WTC11 (cell line): ENCODE measurements around the gene WDR91. TPM values are rescaled to one million over a fixed set of nuclear protein-coding genes. Genes with fewer than 3 reads are reported as not detected.

Experiments
- ATAC-seq: fragments of 200-7000 bp; cut with Tn5 transposase; 2 replicates; pipeline ENCODE4 v1.10.0; 2021; ENCODE audit warnings: mild to moderate bottlenecking, moderate library complexity
- CTCF ChIA-PET: fragments of 300-600 bp; sonication (Branson Sonifier 250); formaldehyde crosslinking; loops from one replicate; lab custom pipeline; 2021; ENCODE audit warnings: antibody characterized with exemption; lab: Charles Lee
- POLR2A ChIA-PET: fragments of 350-600 bp; sonication (Branson Sonifier 250); formaldehyde crosslinking; loops from one replicate; lab custom pipeline; 2021; ENCODE audit warnings: antibody characterized with exemption; lab: Charles Lee
- DNase-seq: peaks from one replicate; pipeline ENCODE4 v3.0.0; 2021; ENCODE audit warnings: low spot score
- H3K27ac Mint-ChIP-seq: 2 replicates; pipeline ENCODE4 v1.8.0; 2021; ENCODE audit warnings: mixed read lengths
- H3K27me3 Mint-ChIP-seq: 2 replicates; pipeline ENCODE4 v1.8.0; 2021; ENCODE audit warnings: low read depth, mild to moderate bottlenecking, moderate library complexity, mixed read lengths
- H3K36me3 Mint-ChIP-seq: 2 replicates; pipeline ENCODE4 v1.8.0; 2021; ENCODE audit warnings: mixed read lengths
- H3K4me1 Mint-ChIP-seq: 2 replicates; pipeline ENCODE4 v1.8.0; 2022; ENCODE audit warnings: mixed read lengths
- H3K4me3 Mint-ChIP-seq: 2 replicates; pipeline ENCODE4 v1.8.0; 2021; ENCODE audit warnings: mild to moderate bottlenecking, moderate library complexity, mixed read lengths
- H3K9me3 Mint-ChIP-seq: 2 replicates; pipeline ENCODE4 v1.8.0; 2021; ENCODE audit warnings: mixed read lengths
- AR ChIP-seq: fragments of 250-450 bp; sonication (Bioruptor Pico); IDR thresholded peaks from 2 replicates; pipeline ENCODE4 v1.9.0; 2021; ENCODE audit warnings: mild to moderate bottlenecking
- ESRRA ChIP-seq: sonication (generic); formaldehyde crosslinking; IDR thresholded peaks from 2 replicates; pipeline ENCODE4 v1.8.1; 2022; ENCODE audit warnings: mild to moderate bottlenecking, missing genetic modification reagents, borderline replicate concordance
- GTF2I ChIP-seq: fragments of 250-450 bp; sonication (Bioruptor Pico); conservative IDR thresholded peaks from 2 replicates; pipeline ENCODE4 v1.4.0; 2021; ENCODE audit warnings: mild to moderate bottlenecking
- IRF2 ChIP-seq: sonication (generic); formaldehyde crosslinking; IDR thresholded peaks from 2 replicates; pipeline ENCODE4 v1.8.0; 2022; ENCODE audit warnings: low read depth, missing genetic modification reagents, borderline replicate concordance
- MXD4 ChIP-seq: fragments of 250-450 bp; sonication (Bioruptor Pico); IDR thresholded peaks from 2 replicates; pipeline ENCODE4 v1.8.0; 2021; ENCODE audit warnings: mild to moderate bottlenecking, moderate library complexity, borderline replicate concordance
- MYBL2 ChIP-seq: sonication (generic); formaldehyde crosslinking; IDR thresholded peaks from 2 replicates; pipeline ENCODE4 v1.8.1; 2023; ENCODE audit warnings: mild to moderate bottlenecking, moderate library complexity, missing genetic modification reagents
- NFATC4 ChIP-seq: fragments of 250-450 bp; sonication (Bioruptor Pico); IDR thresholded peaks from 2 replicates; pipeline ENCODE4 v1.9.0; 2021; ENCODE audit warnings: mild to moderate bottlenecking
- NFE2L1 ChIP-seq: sonication (generic); formaldehyde crosslinking; IDR thresholded peaks from 2 replicates; pipeline ENCODE4 v1.8.1; 2023; ENCODE audit warnings: missing genetic modification reagents
- RORB ChIP-seq: fragments of 250-450 bp; sonication (Bioruptor Pico); IDR thresholded peaks from 2 replicates; pipeline ENCODE4 v1.9.0; 2021; ENCODE audit warnings: mild to moderate bottlenecking
- TEAD1 ChIP-seq: sonication (generic); formaldehyde crosslinking; IDR thresholded peaks from 2 replicates; pipeline ENCODE4 v1.8.0; 2022; ENCODE audit warnings: mild to moderate bottlenecking, missing genetic modification reagents
- ZNF138 ChIP-seq: sonication (generic); formaldehyde crosslinking; conservative IDR thresholded peaks from 2 replicates; pipeline ENCODE4 v1.8.1; 2022; ENCODE audit warnings: mild to moderate bottlenecking, moderate library complexity, missing genetic modification reagents
- ZNF219 ChIP-seq: sonication (generic); formaldehyde crosslinking; IDR thresholded peaks from 2 replicates; pipeline ENCODE4 v1.8.0; 2023; ENCODE audit warnings: missing genetic modification reagents, mild to moderate bottlenecking, borderline replicate concordance
- ZNF317 ChIP-seq: sonication (generic); formaldehyde crosslinking; IDR thresholded peaks from 2 replicates; pipeline ENCODE4 v1.8.1; 2023; ENCODE audit warnings: low read depth, mild to moderate bottlenecking, moderate library complexity, missing genetic modification reagents, borderline replicate concordance
- total RNA-seq: library from RNA; stranded (reverse); gene quantifications from 3 replicates; pipeline ENCODE4 v1.2.3, GENCODE V29; 2021
- TF ChIP-seq, protein P1 (sequence below): sonication (generic); formaldehyde crosslinking; IDR thresholded peaks from 2 replicates; pipeline ENCODE4 v1.8.0; 2023; ENCODE audit warnings: missing genetic modification reagents, mild to moderate bottlenecking, borderline replicate concordance

The WDR91 gene
- total RNA-seq, 1 experiment from 2014 or later, result 12.0 TPM

GRCh38 chr7:135160098-135160857 lies 51.0 kb downstream of the WDR91 start:
- POLR2A ChIA-PET, result interaction anchor here (0.6 kb wide), 1 partner anchor 145 kb away, joined by 9 read pairs; no protein-coding TSS in a partner anchor
- DNase-seq (no peak), ATAC-seq (no peak)
- H3K27ac Mint-ChIP-seq, result peak overlapping the region; percentile 50
- H3K4me1 Mint-ChIP-seq, result peaks cover 26% of the 10 kb centered on the region
- TF ChIP-seq TEAD1 (CRISPR knock-in tag), result no peak
- TF ChIP-seq GTF2I (CRISPR knock-in tag), result no peak
- TF ChIP-seq MXD4 (CRISPR knock-in tag), result no peak
- no peak for TF ChIP-seq RORB (CRISPR knock-in tag)
- TF ChIP-seq ZNF317, result no peak
- TF ChIP-seq ZNF138 (CRISPR knock-in tag), result no peak
- TF ChIP-seq ZNF219 (CRISPR knock-in tag), result no peak
- TF ChIP-seq AR (CRISPR knock-in tag), result no peak
- TF ChIP-seq NFE2L1 (CRISPR knock-in tag), result no peak
- TF ChIP-seq NFATC4, result no peak
- TF ChIP-seq, protein P1, sequence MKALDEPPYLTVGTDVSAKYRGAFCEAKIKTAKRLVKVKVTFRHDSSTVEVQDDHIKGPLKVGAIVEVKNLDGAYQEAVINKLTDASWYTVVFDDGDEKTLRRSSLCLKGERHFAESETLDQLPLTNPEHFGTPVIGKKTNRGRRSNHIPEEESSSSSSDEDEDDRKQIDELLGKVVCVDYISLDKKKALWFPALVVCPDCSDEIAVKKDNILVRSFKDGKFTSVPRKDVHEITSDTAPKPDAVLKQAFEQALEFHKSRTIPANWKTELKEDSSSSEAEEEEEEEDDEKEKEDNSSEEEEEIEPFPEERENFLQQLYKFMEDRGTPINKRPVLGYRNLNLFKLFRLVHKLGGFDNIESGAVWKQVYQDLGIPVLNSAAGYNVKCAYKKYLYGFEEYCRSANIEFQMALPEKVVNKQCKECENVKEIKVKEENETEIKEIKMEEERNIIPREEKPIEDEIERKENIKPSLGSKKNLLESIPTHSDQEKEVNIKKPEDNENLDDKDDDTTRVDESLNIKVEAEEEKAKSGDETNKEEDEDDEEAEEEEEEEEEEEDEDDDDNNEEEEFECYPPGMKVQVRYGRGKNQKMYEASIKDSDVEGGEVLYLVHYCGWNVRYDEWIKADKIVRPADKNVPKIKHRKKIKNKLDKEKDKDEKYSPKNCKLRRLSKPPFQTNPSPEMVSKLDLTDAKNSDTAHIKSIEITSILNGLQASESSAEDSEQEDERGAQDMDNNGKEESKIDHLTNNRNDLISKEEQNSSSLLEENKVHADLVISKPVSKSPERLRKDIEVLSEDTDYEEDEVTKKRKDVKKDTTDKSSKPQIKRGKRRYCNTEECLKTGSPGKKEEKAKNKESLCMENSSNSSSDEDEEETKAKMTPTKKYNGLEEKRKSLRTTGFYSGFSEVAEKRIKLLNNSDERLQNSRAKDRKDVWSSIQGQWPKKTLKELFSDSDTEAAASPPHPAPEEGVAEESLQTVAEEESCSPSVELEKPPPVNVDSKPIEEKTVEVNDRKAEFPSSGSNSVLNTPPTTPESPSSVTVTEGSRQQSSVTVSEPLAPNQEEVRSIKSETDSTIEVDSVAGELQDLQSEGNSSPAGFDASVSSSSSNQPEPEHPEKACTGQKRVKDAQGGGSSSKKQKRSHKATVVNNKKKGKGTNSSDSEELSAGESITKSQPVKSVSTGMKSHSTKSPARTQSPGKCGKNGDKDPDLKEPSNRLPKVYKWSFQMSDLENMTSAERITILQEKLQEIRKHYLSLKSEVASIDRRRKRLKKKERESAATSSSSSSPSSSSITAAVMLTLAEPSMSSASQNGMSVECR, result no peak
- H3K4me3 Mint-ChIP-seq, result no peak overlapping the region
- CTCF ChIA-PET, result interaction anchor here (0.5 to 1.9 kb wide), 5 partner anchors 9 to 371 kb away, joined by 3 to 7 read pairs (median 4); partner anchors contain the start of gene AGBL3
- peaks cover 80% of the 10 kb centered on the region for H3K36me3 Mint-ChIP-seq
- peaks cover 56% of the 10 kb centered on the region for H3K9me3 Mint-ChIP-seq
- peaks cover 5% of the 10 kb centered on the region; the same call in 1 of the 2 replicates for H3K27me3 Mint-ChIP-seq

DNA sequence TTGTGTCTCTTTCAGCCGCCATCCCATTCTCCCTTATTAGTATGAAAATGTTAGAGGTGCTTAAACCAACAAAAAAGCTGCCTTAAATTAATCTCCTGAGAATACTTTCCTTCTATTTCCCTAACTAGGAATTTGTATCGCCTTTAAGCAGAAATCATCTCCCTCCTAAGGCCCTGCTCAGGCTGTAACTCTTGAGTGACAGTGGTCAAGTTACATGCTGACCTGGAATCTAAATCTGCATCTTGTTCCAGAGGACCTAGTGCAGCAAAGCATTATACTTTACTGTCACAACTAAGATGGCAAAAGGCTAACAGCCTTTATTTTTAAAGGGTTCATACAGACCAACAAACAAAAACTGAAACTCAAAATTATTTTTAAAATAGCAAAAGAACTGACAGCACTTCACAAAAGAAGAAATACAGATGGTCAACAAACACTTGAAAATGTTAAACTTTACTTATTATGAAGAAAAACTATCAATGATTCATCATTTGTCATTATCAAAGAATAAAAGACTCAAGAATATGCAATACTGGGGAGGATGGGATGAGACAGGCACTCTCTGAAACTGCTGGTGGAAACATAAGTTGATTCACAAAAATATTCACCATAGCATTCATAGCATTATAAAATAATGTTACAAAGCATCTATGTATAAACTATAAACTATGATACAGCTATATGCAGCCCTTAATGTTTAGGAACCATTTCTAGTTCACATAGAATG lies 51.8 kb downstream of the WDR91 start:
- Mint-ChIP-seq H3K27me3 (peaks cover 5% of the 10 kb centered on the region), H3K9me3 (peaks cover 63% of the 10 kb centered on the region), H3K27ac (no peak overlapping the region), H3K36me3 (peaks cover 79% of the 10 kb centered on the region), H3K4me1 (peaks cover 26% of the 10 kb centered on the region), H3K4me3 (no peak overlapping the region)
- ChIA-PET CTCF (interaction anchor here (1.9 kb wide), 1 partner anchor 173 kb away, joined by 5 read pairs; the partner anchor contains the start of gene AGBL3), POLR2A (no interaction called here)
- DNase-seq, result no peak
- no peak for TF ChIP-seq GTF2I (CRISPR knock-in tag)
- no peak for TF ChIP-seq IRF2 (CRISPR knock-in tag)
- TF ChIP-seq MYBL2 (CRISPR knock-in tag), result no peak
- no peak for TF ChIP-seq ESRRA (CRISPR knock-in tag)
- ATAC-seq, result no peak
